HT1080 (cell line): ENCODE measurements around the gene MAML3. TPM values are rescaled to one million over a fixed set of nuclear protein-coding genes. Genes with fewer than 3 reads are reported as not detected.
A peak's percentile ranks its signal among the peaks of the same experiment; 100 is the strongest.

Experiments
- DNase-seq: peaks from one replicate; pipeline ENCODE4 v3.0.0-alpha.2; 2015; ENCODE audit warnings: low read depth
- total RNA-seq: library from RNA; depleted of rRNA; stranded (reverse); fragments of >200 nt; shearing (Covaris generic); gene quantifications from 2 replicates; pipeline ENCODE4 v1.2.3, GENCODE V29; 2014

The MAML3 gene
- total RNA-seq, 1 experiment from 2014 or later, result 11.4 TPM

GRCh38 chr4:139817657-139818452 is 336.1 kb downstream of the MAML3 start:
- no peak for DNase-seq

GRCh38 chr4:139816856-139817255 is 337.1 kb downstream of the MAML3 start:
- DNase-seq, result peak; percentile 27

- DNase-seq, result peak; percentile 94
These were observed 338.0 kb downstream of the MAML3 start for GRCh38 chr4:139815778-139816601.

GRCh38 chr4:139814323-139815015 is 339.5 kb downstream of the MAML3 start:
- peak; percentile 30 for DNase-seq

DNA sequence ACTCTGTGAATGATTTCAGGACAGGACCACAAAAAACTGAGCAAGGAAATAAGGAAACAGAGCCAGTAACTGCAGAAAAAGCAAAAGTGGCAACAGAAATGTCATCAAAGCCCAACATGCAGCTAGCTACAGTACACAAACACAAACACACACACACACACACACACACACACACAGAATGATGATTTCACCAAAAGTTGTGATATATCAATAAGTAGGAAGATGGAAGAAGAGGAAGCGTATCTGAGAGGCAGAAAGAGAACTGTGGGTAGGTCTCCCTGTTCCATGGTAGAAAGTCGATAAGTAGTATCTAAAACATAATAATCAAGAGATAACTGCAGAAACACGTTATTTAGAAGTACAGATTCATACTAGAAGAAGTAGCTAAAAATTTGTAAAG is 340.1 kb downstream of the MAML3 start:
- no peak for DNase-seq

DNA sequence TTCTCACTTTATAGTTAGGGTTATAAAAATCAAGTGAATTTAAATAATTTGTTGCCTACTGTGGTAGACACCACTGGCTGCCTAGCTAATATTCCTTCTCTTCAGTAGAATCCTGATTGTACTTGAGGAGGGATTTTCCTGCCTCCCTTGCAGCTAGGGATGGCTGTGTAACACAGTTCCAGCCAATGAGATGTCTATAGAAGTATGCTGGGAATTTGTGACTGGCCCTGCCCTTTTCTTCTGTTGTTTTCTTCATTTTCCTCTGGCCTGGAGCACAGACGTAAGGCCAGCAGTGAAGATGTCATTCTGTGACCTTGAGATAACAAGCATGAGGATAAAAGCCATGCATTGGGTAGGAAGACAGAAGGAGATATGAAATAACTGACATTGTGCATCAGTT is 343.3 kb downstream of the MAML3 start:
- no peak for DNase-seq

GRCh38 chr4:139809757-139810140 is 344.2 kb downstream of the MAML3 start:
- DNase-seq, result no peak

- DNase-seq, result no peak
These were observed 344.9 kb downstream of the MAML3 start for GRCh38 chr4:139808808-139809756.

- peak; percentile 7 for DNase-seq
These were observed 345.6 kb downstream of the MAML3 start for GRCh38 chr4:139808381-139808807.

DNA sequence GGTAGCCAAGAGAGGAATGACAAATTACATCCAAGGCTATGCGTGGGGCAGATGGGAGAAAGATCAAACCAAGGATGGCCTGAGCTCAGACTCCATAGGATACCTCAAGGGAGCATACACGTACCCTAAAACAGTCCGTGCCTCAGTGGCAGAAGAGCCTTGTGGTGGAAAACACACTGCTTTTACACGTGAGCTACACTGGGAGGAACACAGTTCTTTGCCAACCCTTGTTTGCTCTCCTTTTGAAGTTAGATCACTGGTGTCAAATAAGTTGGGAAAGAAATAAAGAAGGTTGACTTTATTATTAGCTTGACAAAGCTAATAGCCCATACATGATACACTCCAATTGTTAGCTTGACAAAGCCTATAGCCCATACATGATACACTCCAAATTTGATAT is 346.5 kb downstream of the MAML3 start:
- no peak for DNase-seq

DNA sequence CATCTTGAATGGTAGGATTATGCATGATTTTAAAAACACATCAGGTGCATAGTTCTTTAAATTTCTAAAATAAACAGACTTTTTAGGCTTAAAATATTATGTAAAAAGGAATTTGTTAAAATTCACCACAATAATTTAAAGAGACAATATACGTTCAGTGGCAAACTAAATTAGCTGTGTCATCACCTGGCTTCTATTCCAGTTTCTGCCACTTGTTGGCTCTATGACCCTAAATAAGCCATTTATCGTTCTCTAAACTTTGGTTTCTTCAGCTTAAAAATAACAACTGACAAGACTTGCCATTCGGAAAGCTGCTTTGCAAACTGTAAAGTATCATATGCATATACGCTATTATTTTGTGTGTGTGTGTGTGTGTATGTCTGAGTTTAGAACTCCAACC is 347.1 kb downstream of the MAML3 start:
- no peak for DNase-seq

DNA sequence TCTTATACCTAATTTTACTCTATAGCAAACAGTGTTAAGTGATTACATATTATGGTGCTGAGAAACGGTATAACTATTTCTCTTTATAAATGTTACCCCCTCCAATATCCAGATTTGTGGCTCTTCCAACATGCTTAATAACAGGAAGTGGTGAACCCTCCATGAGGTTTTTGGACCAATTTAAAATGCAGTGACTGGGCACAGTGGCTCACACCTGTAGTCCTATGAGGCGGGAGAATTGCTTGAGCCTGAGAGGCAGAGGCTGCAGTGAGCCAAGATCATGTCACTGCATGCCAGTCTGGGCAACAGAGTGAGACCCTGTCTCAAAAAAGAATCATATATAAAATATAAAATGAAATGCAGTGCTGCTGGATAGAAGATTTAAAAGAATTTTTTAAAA is 351.1 kb downstream of the MAML3 start:
- peak; percentile 5 for DNase-seq

- no peak for DNase-seq
These were observed 351.5 kb downstream of the MAML3 start for GRCh38 chr4:139802488-139802887.

- DNase-seq, result no peak
These were observed 352.1 kb downstream of the MAML3 start for GRCh38 chr4:139801895-139802294.

DNA sequence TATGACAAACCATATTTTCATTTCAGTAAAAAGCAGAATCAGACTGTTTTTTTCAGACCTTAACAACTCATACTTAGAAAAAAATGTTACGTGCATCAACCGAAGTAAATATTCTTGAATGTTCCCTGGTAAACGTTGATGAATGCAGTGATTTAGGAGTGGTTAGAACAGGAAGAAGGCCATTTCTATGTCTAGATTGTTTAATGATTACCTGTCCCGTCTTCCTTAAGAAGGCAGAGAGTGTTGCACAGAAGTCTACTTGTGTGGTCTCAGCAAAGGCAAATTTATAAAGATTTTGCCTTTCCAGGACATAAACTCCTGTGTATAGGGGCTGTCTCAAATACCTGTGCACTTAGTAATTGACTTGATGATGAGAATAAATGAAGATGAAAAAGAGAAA is 353.9 kb downstream of the MAML3 start:
- DNase-seq, result no peak

DNA sequence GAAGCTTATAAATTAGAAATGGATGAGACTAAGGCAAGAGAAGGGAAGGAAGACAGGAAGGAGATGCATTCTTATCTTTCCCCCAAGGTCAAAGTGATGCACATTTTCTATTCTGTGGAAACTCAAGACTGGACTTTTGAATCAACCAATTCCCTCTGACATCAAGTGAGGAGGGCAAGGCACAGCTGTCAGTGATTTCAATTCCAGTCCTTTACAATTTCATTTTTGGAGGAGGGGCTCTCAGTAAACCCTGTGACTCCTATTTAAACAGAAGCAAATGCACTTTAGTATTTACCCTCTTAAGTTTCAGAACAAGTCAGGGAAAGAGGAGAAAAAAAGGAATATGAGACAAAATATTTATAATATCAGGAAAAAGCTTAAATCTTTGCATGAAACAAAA is 354.4 kb downstream of the MAML3 start:
- DNase-seq, result no peak

- DNase-seq, result no peak
These were observed 355.5 kb downstream of the MAML3 start for GRCh38 chr4:139798456-139798855.

GRCh38 chr4:139797287-139797686 is 356.7 kb downstream of the MAML3 start:
- DNase-seq, result no peak

DNA sequence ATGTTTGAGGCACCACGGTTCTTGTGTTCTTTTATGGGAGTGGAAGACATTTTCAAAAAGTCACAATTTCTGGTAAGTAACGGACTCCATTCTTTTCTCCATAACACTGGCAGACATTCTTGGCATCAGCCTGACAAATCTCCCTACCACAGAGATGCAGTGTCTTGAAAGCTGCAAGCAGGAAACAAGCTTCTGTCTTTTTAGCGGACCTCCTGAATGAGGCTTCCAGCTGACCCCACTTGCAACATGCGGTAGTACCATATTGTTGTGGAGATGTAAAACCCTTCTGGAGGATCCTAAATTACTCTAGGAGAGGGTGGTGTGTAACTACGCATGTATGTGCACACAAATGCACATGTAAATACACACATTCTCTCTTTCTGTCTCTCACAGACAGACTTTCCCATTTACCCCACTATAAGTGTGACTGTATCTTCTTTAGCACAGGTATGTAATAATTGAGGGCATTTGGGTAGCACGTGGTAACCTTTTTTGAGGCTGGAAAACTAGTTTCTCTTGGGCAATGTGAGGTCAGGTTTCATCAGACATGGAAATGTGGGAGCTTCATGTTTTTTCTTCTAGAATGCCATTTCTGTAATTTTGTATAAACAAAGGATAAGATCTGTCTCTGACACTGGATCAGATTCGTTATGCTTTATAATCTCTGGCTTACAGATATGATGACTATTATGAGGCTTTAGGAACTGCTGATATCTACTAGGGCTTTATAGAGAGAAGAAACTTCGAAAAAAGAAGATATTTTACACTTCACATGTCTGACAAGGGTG is 358.3 kb downstream of the MAML3 start:
- no peak for DNase-seq
